HL-60 (cell line): Measurements from ENCODE around the gene XAGE1A.

Source experiments
- GABPA ChIP-seq: IDR thresholded peaks from 2 replicates; pipeline ENCODE4 v1.6.1; 2012; ENCODE audit warnings: low read depth
- POLR2AphosphoS5 ChIP-seq: IDR thresholded peaks from 2 replicates; pipeline ENCODE4 v1.6.1; 2012; ENCODE audit warnings: low read depth
- REST ChIP-seq: IDR thresholded peaks from 2 replicates; pipeline ENCODE4 v1.6.1; 2012; ENCODE audit warnings: low read depth; ENCODE audit not compliant: insufficient replicate concordance
- SPI1 ChIP-seq: IDR thresholded peaks from 2 replicates; pipeline ENCODE4 v1.6.1; 2012; ENCODE audit warnings: low read depth, mild to moderate bottlenecking, borderline replicate concordance
- TF ChIP-seq, protein P1 (sequence below): IDR thresholded peaks from one replicate; pipeline ENCODE4 v1.5.1; 2011; ENCODE audit warnings: low read length, control low read depth, inconsistent platforms; ENCODE audit not compliant: insufficient read depth

- TF ChIP-seq, protein P1, sequence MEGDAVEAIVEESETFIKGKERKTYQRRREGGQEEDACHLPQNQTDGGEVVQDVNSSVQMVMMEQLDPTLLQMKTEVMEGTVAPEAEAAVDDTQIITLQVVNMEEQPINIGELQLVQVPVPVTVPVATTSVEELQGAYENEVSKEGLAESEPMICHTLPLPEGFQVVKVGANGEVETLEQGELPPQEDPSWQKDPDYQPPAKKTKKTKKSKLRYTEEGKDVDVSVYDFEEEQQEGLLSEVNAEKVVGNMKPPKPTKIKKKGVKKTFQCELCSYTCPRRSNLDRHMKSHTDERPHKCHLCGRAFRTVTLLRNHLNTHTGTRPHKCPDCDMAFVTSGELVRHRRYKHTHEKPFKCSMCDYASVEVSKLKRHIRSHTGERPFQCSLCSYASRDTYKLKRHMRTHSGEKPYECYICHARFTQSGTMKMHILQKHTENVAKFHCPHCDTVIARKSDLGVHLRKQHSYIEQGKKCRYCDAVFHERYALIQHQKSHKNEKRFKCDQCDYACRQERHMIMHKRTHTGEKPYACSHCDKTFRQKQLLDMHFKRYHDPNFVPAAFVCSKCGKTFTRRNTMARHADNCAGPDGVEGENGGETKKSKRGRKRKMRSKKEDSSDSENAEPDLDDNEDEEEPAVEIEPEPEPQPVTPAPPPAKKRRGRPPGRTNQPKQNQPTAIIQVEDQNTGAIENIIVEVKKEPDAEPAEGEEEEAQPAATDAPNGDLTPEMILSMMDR: no peak
- TF ChIP-seq POLR2AphosphoS5: no peak
- TF ChIP-seq GABPA: no peak
- TF ChIP-seq REST: no peak
- TF ChIP-seq SPI1: no peak
Observed at GRCh38 chrX:52544147-52544840, 48.7 kb downstream of the XAGE1A start.
